D721Med (cell line): ENCODE results near the gene COX4I1.
"Not testable (repeated sequence)": the region's sequence is repeated elsewhere in the genome, so short reads cannot be mapped to it uniquely, and the experiment has no call there.

Source experiments
- DNase-seq: peaks from one replicate; pipeline ENCODE4 v3.0.0; 2011; ENCODE audit warnings: low spot score; ENCODE audit not compliant: insufficient read length
- FAIRE-seq: peaks from 2 replicates; lab custom pipeline; 2011; peaks lifted over from hg19 to GRCh38; lab: Jason Lieb, UNC
- CTCF ChIP-seq: IDR thresholded peaks from 2 replicates; pipeline ENCODE4 v1.5.1; 2012; ENCODE audit warnings: mild to moderate bottlenecking, control low read depth; ENCODE audit not compliant: insufficient read depth; ENCODE audit errors: missing control alignments

Gene COX4I1

GRCh38 chr16:85798283-85798776 is 1.2 kb upstream of the COX4I1 start:
- DNase-seq, result no peak
- no peak for FAIRE-seq
- TF ChIP-seq CTCF, result no peak

GRCh38 chr16:85798901-85799496 is 496 bp upstream of the COX4I1 start:
- no peak for FAIRE-seq
- no peak for DNase-seq
- no peak for TF ChIP-seq CTCF

- DNase-seq (no peak), FAIRE-seq (no peak)
- TF ChIP-seq CTCF, result no peak
Measured at GRCh38 chr16:85800321-85800669, 800 bp downstream of the COX4I1 start.

- no peak for DNase-seq
- no peak for TF ChIP-seq CTCF
- no peak for FAIRE-seq
Measured at GRCh38 chr16:85803570-85803969, 4.1 kb downstream of the COX4I1 start.

- TF ChIP-seq CTCF, result no peak
- DNase-seq, result no peak
- no peak for FAIRE-seq
Measured at GRCh38 chr16:85805442-85806045, 6.0 kb downstream of the COX4I1 start.

GRCh38 chr16:85806539-85806938 is 7.0 kb downstream of the COX4I1 start:
- DNase-seq, result no peak
- FAIRE-seq, result no peak
- no peak for TF ChIP-seq CTCF

- not testable (repeated sequence) for DNase-seq, FAIRE-seq
Measured at GRCh38 chr16:85807340-85807739, 7.8 kb downstream of the COX4I1 start.

GRCh38 chr16:85808104-85808503 is 8.6 kb downstream of the COX4I1 start:
- not testable (repeated sequence) for FAIRE-seq, DNase-seq
